Left cardiac atrium (tissue), 4 donors: ENCODE measurements around the gene ALOX5. TPM values are rescaled to one million over a fixed set of nuclear protein-coding genes. Genes with fewer than 3 reads are reported as not detected.
A peak's percentile ranks its signal among the peaks of the same experiment; 100 is the strongest.

Source experiments
- ATAC-seq, 2 donors: fragments of 200-7000 bp; cut with Tn5 transposase; one replicate each; pipeline ENCODE4 v1.9.1; 2020; ENCODE audit warnings: mild to moderate bottlenecking in 2 of 2, moderate library complexity in 2 of 2
- DNase-seq: peaks from one replicate; pipeline ENCODE4 v3.0.0-alpha.2; 2020
- intact Hi-C, 2 donors: fragments of 100-400 bp; cut with DNase I; formaldehyde crosslinking; loops; one replicate each; pipeline versions ENCODE4 v1.14.1 to v1.15.1; 2022 to 2023
- total RNA-seq, 2 donors: library from RNA; stranded (reverse); fragmentation: NEBNext Ultra II Directional; extraction: Animal tissue kit (Norgen Biotek cat#: 25700); gene quantifications; one replicate each; pipeline ENCODE4 v1.2.1, GENCODE V29; 2021
- donor health status: DM: no; HTN: yes; CAD: no.
- donor health status: DM: no; HTN: yes; CAD: no; lungs with severe emphysema.
- donor health status: DM: yes; HTN: yes; CAD: no.
- donor health status: Dilated cardiomyopathy.

Gene ALOX5
- total RNA-seq, 2 donors from 2014 or later, result 11.9 to 13.8 TPM

GRCh38 chr10:45437587-45438465, 63.8 kb downstream of the ALOX5 start:
- ATAC-seq (no peak), DNase-seq (no peak)
- intact Hi-C loops, result no loop called here

- DNase-seq, result no peak
- intact Hi-C loops, result no loop called here
These were observed 64.6 kb downstream of the ALOX5 start for GRCh38 chr10:45438466-45439090.

GRCh38 chr10:45439365-45439764, 65.3 kb downstream of the ALOX5 start:
- intact Hi-C loops, result no loop called here
- ATAC-seq (no peak), DNase-seq (no peak)

More at GRCh38 chr10:45438466-45439090, 64.6 kb downstream of the ALOX5 start:
- no peak for ATAC-seq

GRCh38 chr10:45439873-45440272, 65.9 kb downstream of the ALOX5 start:
- intact Hi-C loops, result no loop called here
- ATAC-seq (no peak), DNase-seq (no peak)

GRCh38 chr10:45440511-45441062, 66.6 kb downstream of the ALOX5 start:
- intact Hi-C loops, result no loop called here
- ATAC-seq, result no peak
- no peak for DNase-seq

- DNase-seq (no peak), ATAC-seq (no peak)
- intact Hi-C loops, result no loop called here
These were observed 67.5 kb downstream of the ALOX5 start for GRCh38 chr10:45441239-45442190.

GRCh38 chr10:45442251-45442650, 68.2 kb downstream of the ALOX5 start:
- DNase-seq (no peak), ATAC-seq (no peak)
- intact Hi-C loops, result no loop called here

GRCh38 chr10:45442662-45443061, 68.6 kb downstream of the ALOX5 start:
- no peak for DNase-seq
- intact Hi-C loops, result no loop called here
- no peak for ATAC-seq

- DNase-seq, result no peak
- intact Hi-C loops, result no loop called here
- no peak for ATAC-seq
These were observed 69.3 kb downstream of the ALOX5 start for GRCh38 chr10:45443101-45444009.

- no peak for ATAC-seq
- intact Hi-C loops, result no loop called here
These were observed 70.0 kb downstream of the ALOX5 start for GRCh38 chr10:45444022-45444421.

GRCh38 chr10:45444976-45445898, 71.2 kb downstream of the ALOX5 start:
- DNase-seq, result no peak
- intact Hi-C loops, result no loop called here
- ATAC-seq, result peak; percentile 71 to 82

More at GRCh38 chr10:45444022-45444421, 70.0 kb downstream of the ALOX5 start:
- no peak for DNase-seq

- DNase-seq, result no peak
- ATAC-seq, result no peak
- intact Hi-C loops, result no loop called here
These were observed 72.8 kb downstream of the ALOX5 start for GRCh38 chr10:45446858-45447257.

GRCh38 chr10:45447416-45447815, 73.4 kb downstream of the ALOX5 start:
- intact Hi-C loops, result no loop called here
- no peak for DNase-seq
- ATAC-seq, result peak in 1 of 2 donors; percentile 16

- intact Hi-C loops, result no loop called here
- DNase-seq, result no peak
- ATAC-seq, result no peak
These were observed 76.8 kb downstream of the ALOX5 start for GRCh38 chr10:45450866-45451265.

- intact Hi-C loops, result no loop called here
- ATAC-seq, result no peak
- no peak for DNase-seq
These were observed 77.4 kb downstream of the ALOX5 start for GRCh38 chr10:45451407-45451806.

GRCh38 chr10:45452268-45452667, 78.3 kb downstream of the ALOX5 start:
- ATAC-seq (no peak), DNase-seq (no peak)
- intact Hi-C loops, result no loop called here
